ENCODE results near the gene EOMES.

EOMES gene

GRCh38 chr3:27720899-27721716, 1.0 kb downstream of the EOMES start:
- in situ Hi-C loops (cut with MboI; ENCODE audit: low sequenced_read_pairs) = no loop called here

- in situ Hi-C loops (cut with MboI; ENCODE audit: low sequenced_read_pairs) = no loop called here
These were observed 2.7 kb downstream of the EOMES start for GRCh38 chr3:27719314-27720003.

- in situ Hi-C loops (cut with MboI; ENCODE audit: low sequenced_read_pairs) = no loop called here
These were observed 3.7 kb downstream of the EOMES start for GRCh38 chr3:27718459-27718858.

- in situ Hi-C loops (cut with MboI; ENCODE audit: low sequenced_read_pairs) = no loop called here
These were observed 4.8 kb downstream of the EOMES start for GRCh38 chr3:27717200-27717852.

- in situ Hi-C loops (cut with MboI; ENCODE audit: low sequenced_read_pairs) = no loop called here
These were observed 5.8 kb downstream of the EOMES start for GRCh38 chr3:27716309-27716708.

- in situ Hi-C loops (cut with MboI; ENCODE audit: low sequenced_read_pairs) = no loop called here
These were observed 6.3 kb downstream of the EOMES start for GRCh38 chr3:27715863-27716262.

- in situ Hi-C loops (cut with MboI; ENCODE audit: low sequenced_read_pairs) = no loop called here
These were observed 6.7 kb downstream of the EOMES start for GRCh38 chr3:27715454-27715806.

- in situ Hi-C loops (cut with MboI; ENCODE audit: low sequenced_read_pairs) = no loop called here
These were observed 7.2 kb downstream of the EOMES start for GRCh38 chr3:27714692-27715453.

- in situ Hi-C loops (cut with MboI; ENCODE audit: low sequenced_read_pairs) = no loop called here
These were observed 8.0 kb downstream of the EOMES start for GRCh38 chr3:27714146-27714526.

GRCh38 chr3:27713435-27714145, 8.5 kb downstream of the EOMES start:
- in situ Hi-C loops (cut with MboI; ENCODE audit: low sequenced_read_pairs) = no loop called here

- in situ Hi-C loops (cut with MboI; ENCODE audit: low sequenced_read_pairs) = no loop called here
These were observed 9.1 kb downstream of the EOMES start for GRCh38 chr3:27713078-27713423.

- in situ Hi-C loops (cut with MboI; ENCODE audit: low sequenced_read_pairs) = no loop called here
These were observed 9.7 kb downstream of the EOMES start for GRCh38 chr3:27712136-27713077.

GRCh38 chr3:27708250-27708649, 13.9 kb downstream of the EOMES start:
- in situ Hi-C loops (cut with MboI; ENCODE audit: low sequenced_read_pairs) = no loop called here

GRCh38 chr3:27699067-27699466, 23.1 kb downstream of the EOMES start:
- in situ Hi-C loops (cut with MboI; ENCODE audit: low sequenced_read_pairs) = no loop called here

GRCh38 chr3:27696906-27697305, 25.2 kb downstream of the EOMES start:
- in situ Hi-C loops (cut with MboI; ENCODE audit: low sequenced_read_pairs) = no loop called here

- in situ Hi-C loops (cut with MboI; ENCODE audit: low sequenced_read_pairs) = no loop called here
These were observed 26.5 kb downstream of the EOMES start for GRCh38 chr3:27695636-27696035.

GRCh38 chr3:27688053-27688452, 34.1 kb downstream of the EOMES start:
- in situ Hi-C loops (cut with MboI; ENCODE audit: low sequenced_read_pairs) = no loop called here

GRCh38 chr3:27686642-27687041, 35.5 kb downstream of the EOMES start:
- in situ Hi-C loops (cut with MboI; ENCODE audit: low sequenced_read_pairs) = no loop called here

- in situ Hi-C loops (cut with MboI; ENCODE audit: low sequenced_read_pairs) = no loop called here
These were observed 36.6 kb downstream of the EOMES start for GRCh38 chr3:27685474-27685873.

- in situ Hi-C loops (cut with MboI; ENCODE audit: low sequenced_read_pairs) = no loop called here
These were observed 37.8 kb downstream of the EOMES start for GRCh38 chr3:27684302-27684701.
